Bronchial epithelial cell (primary cell): ENCODE results near the gene AMFR. TPM values are rescaled to one million over a fixed set of nuclear protein-coding genes. Genes with fewer than 3 reads are reported as not detected.

Experiments used
- DNase-seq: peaks from one replicate; pipeline ENCODE4 v3.0.0-alpha.2; 2010; ENCODE audit warnings: low read depth
- FAIRE-seq: peaks from 2 replicates; lab custom pipeline; 2011; peaks lifted over from hg19 to GRCh38; lab: Jason Lieb, UNC
- H3K27me3 ChIP-seq: 2 replicates; pipeline ENCODE4 v1.5.1; 2011; ENCODE audit warnings: low read length; ENCODE audit not compliant: control insufficient read depth, insufficient read depth
- H3K36me3 ChIP-seq: 2 replicates; pipeline ENCODE4 v1.5.1; 2011; ENCODE audit warnings: low read length; ENCODE audit not compliant: control insufficient read depth, insufficient read depth
- H3K4me3 ChIP-seq: 2 replicates; pipeline ENCODE4 v1.5.1; 2011; ENCODE audit warnings: mild to moderate bottlenecking, low read depth, low read length, control low read depth
- CTCF ChIP-seq: IDR thresholded peaks from 2 replicates; pipeline ENCODE4 v1.5.1; 2011; ENCODE audit warnings: mild to moderate bottlenecking, moderate library complexity, low read length, control low read depth, inconsistent platforms; ENCODE audit not compliant: insufficient read depth, severe bottlenecking
- total RNA-seq: library from RNA; depleted of rRNA; stranded (reverse); fragments of >200 nt; gene quantifications from 2 replicates; pipeline ENCODE4 v1.2.1, GENCODE V29; 2014

The AMFR gene
- total RNA-seq, 1 donor from 2014 or later, result 224 TPM

GRCh38 chr16:56419740-56420548, 5.4 kb downstream of the AMFR start:
- Histone ChIP-seq H3K36me3 (no peaks in the 10 kb centered on the region), H3K27me3 (no peaks in the 10 kb centered on the region), H3K4me3 (no peak overlapping the region)
- DNase-seq (no peak), FAIRE-seq (no peak)
- no peak for TF ChIP-seq CTCF

GRCh38 chr16:56417138-56417537, 8.2 kb downstream of the AMFR start:
- Histone ChIP-seq H3K27me3 (no peaks in the 10 kb centered on the region), H3K4me3 (no peak overlapping the region), H3K36me3 (peaks cover 1% of the 10 kb centered on the region)
- FAIRE-seq (no peak), DNase-seq (no peak)
- TF ChIP-seq CTCF, result no peak

- DNase-seq, result no peak
- no peak for TF ChIP-seq CTCF
- Histone ChIP-seq H3K36me3 (peaks cover 1% of the 10 kb centered on the region), H3K4me3 (no peak overlapping the region), H3K27me3 (no peaks in the 10 kb centered on the region)
- FAIRE-seq, result no peak
Observed at GRCh38 chr16:56415875-56416274, 9.5 kb downstream of the AMFR start.

GRCh38 chr16:56414366-56414765, 11.0 kb downstream of the AMFR start:
- no peaks in the 10 kb centered on the region for H3K27me3 ChIP-seq
- FAIRE-seq, result no peak
- DNase-seq, result no peak

GRCh38 chr16:56413381-56413780, 12.0 kb downstream of the AMFR start:
- Histone ChIP-seq H3K27me3 (no peaks in the 10 kb centered on the region), H3K36me3 (peaks cover 1% of the 10 kb centered on the region), H3K4me3 (no peak overlapping the region)
- TF ChIP-seq CTCF, result no peak
- DNase-seq, result no peak
- FAIRE-seq, result no peak

More at GRCh38 chr16:56414366-56414765, 11.0 kb downstream of the AMFR start:
- no peak for TF ChIP-seq CTCF
- H3K36me3 ChIP-seq, result peaks cover 1% of the 10 kb centered on the region
- no peak overlapping the region for H3K4me3 ChIP-seq
